NCI-H82 treated with DMSO at 0.1 percent for 48 hours (cell line): ENCODE data around the gene DERA.
"Not testable (repeated sequence)": the region's sequence is repeated elsewhere in the genome, so short reads cannot be mapped to it uniquely, and the experiment has no call there.

ENCODE experiments used
- DNase-seq: peaks from one replicate; lab custom pipeline; 2025; ENCODE audit not compliant: unreplicated experiment; lab: John Stamatoyannopoulos, UW

DERA gene

DNA sequence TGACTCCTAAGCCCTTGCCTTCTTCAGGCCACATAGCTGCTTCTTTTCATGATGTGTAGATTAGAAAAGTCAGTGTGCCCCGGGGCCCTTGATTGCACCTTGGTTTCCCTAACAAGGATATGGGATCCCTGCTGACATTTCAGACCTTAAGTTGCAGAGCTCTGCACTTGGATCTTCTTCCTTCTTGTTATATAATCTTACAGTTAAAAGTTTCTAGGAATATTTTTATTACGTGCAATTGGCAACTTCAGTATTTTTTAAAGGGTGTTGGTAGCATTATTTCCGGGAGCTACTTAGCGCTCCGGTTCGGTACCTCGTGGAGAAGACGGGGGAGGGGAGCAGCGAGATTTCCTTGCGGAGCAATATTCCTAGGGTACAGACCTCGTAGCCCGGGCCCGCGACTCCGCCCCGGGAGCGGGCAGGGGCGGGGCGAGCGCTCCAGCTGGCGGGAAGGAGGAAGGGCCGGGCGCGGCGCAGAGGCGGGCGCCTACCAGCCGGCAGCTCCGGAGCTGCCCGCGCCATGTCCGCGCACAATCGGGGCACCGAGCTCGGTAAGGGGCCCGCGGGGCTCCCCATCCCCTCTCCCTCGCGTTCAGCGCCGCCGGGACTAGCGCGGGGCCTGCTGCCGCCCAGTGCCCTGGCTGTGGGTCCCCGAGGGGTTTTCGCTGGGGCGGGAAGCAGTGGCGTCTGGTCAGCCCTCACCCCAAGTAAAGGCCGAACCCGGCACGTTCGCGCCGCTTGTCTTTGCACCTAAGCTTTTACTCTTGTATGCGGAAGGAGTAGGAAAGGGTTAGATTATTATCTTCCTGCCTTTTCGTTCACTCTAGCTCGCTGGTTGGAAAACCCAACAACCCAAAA, at the start of gene DERA:
DERA (plus strand) TSS at position 469 of the 858 bp plus-strand sequence; CDS start at position 521, 52 bp downstream.
- peak; percentile 85 for DNase-seq

DNA sequence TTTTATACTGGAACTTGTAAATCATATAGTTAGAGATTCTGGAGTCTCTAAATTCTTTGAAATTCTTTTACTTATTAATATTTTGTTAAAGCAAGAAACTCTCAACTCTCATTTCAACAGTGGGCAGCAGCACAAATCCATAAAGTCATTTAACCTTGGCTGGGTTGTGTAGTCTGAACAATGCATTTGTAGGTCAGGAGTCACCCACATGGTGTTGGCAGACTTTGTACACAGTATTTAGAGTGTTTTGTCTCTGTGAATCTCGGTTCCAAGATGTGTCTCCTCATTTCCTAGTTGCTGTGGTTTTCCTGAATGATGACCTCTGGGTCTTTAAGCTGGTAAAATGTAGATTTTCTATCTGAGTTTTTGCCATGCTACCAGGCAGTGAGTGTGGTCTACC, 49.7 kb upstream of the DERA start:
- no peak for DNase-seq

DNA sequence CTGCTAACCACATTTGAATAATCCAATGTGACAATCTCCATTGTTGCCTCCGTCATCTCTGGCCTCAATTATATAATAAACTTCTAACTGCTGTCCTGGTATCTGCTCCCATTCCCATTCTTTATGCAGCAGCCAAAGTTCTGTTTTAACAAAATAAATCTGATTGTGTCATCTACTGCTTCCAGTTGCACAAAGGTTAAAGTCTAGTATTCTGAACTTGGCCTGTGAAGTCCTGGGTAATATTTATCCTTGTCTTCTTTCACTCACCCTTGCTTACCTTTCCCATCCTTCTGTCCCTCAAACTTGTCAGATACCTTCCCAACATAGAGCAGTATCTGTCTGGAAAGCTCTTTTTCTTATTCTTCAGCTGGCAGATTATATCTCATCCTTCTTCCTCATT, 48.3 kb upstream of the DERA start:
- no peak for DNase-seq

DNA sequence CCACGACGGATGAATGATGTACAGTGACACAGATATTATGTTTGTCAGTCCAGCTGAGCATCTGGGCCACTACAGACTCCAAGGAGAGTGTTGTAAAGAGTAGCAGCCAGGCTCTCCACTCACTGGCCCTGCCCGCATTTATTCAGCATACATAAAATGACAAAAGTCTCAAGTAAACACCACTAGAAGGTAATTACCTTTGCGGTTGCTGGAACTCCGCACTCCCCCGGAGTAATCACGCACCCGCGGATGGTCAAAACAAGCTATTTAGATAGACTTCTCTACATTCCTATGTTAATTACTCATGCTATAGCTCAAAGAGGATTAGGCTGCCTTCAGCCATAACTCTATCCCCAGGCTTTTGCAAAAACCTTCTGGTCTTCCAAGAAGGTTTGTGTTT, 47.8 kb upstream of the DERA start:
- no peak for DNase-seq

DNA sequence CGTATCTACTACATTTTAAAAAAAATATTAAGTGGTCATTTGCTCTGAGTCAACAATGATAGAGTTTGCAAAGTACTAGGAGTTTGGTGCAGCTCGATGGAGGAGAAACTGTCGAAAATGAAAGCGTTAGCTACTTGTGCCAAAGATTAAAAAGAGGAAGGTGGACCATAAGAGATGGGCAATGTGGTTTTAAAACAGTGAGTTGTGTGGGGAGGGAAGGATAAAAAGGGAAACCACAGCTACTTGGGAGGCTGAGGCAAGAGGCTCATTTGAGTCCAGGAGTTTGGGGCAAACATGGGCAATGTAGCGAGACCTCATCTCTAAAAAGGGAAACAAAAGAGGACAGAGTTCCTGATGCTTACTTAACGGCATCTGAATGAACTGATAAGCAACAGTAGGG, 47.1 kb upstream of the DERA start:
- DNase-seq, result no peak

DNA sequence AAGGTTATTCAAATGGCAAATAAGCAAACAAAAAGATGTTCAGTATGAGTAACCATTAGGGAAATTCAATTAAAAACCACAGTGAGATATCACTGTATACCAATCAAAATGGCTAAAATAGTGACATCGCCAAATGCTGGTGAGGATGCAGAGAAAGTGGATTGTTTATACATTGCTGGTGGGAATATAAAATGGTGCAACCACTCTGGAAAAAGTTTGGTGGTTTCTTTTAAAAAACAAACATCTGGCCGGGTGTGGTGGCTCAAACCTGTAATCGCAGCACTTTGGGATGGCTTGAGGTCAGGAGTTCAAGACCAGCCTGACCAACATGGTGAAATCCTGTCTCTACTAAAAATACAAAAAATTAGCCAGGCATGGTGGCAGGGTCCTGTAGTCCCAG, 42.9 kb upstream of the DERA start:
- DNase-seq, result no peak

DNA sequence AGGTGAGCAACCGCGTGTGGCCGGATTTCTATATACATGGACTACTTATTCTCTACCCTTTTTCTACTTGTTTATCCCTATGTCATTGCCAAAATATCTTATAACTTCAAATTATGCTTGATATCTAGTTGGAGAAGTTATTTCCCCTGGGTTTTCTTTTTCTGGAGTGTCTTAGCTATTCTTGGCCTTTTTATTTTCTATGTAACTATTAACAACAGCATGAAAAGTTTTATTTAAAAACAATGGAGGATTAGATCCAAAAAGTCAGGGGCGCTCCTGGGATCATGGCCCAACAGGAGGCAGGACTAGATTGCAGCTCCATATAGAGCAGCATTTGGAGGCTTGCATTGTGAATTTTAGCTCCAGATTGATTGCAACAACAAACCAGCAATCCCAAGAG, 37.6 kb upstream of the DERA start:
- no peak for DNase-seq

DNA sequence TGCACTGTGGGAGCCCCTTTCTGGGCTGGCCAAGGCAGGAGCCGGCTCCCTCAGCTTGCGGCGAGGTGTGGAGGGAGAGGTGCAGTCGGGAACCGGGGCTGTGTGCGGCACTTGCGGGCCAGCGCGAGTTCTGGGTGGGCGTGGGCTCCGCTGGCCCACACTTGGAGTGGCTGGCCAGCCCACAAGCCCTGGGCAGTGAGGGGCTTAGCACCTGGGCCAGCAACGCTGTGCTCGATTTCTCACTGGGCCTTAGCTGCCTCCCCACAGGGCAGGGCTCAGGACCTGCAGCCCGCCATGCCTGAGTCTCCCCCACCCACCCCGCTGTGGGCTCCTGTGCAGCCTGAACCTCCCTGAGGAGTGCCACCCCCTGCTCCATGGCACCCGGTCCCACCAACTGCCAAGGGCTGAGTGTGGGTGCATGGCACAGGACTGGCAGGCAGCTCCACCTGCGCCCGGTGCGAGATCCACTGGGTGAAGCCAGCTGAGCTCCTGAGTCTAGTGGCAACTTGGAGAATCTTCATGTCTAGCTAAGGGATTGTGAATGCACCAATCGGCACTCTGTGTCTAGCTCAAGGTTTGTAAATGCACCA, 36.5 kb upstream of the DERA start:
- not testable (repeated sequence) for DNase-seq

DNA sequence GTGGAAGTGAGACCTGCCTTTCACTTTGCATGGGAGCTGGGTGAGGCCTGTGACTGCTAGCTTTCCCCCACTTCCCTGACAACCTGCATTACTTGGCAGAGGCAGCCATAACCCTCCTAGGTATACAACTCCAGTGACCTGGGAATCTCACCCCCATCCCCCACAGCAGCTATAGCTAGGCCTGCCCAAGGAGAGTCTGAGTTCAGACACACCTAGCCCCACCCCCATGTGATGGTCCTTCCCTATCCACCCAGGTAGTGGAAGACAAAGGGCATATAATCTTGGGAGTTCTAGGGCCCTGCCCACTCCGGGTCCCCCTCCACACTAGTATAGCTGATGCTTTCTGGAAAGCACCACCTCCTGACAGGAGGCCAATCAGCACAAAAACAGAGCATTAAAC, 35.3 kb upstream of the DERA start:
- no peak for DNase-seq

DNA sequence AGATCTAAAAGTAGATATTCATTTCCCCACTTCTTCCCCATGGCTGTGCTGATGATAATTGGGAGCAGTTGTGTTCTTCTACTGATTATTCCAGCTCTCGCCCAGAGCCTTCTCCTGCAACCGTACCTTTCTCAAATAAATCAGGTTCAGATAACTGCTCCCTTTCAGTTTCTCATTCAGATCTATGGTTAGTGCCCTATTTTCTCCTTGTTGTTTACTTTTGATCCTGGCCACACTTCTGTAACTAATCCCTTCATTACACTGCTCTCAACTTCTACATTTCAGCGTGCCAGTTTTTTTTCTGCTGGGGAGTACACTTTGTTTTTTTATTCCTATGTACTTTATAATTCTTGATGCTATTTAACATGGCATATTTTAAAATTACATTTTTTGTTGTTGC, 31.7 kb upstream of the DERA start:
- DNase-seq, result no peak

DNA sequence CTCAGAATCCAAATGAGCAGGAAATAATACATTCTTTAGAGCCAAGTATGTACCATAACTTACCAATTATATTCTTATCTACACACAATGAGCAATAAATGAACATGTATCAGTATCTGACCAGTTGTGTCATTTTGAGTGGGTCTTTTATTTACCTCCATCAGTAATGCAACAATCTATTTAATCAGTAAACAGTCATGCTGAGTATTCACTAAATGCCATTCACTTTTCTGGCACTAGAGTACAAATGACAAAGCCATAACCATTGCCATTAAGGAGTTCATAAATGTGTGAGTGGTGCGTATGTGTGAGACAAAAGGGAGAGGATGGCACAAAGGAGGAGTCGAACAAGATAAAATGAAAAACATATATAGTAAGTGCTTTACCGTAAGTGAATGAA, 30.4 kb upstream of the DERA start:
- no peak for DNase-seq

DNA sequence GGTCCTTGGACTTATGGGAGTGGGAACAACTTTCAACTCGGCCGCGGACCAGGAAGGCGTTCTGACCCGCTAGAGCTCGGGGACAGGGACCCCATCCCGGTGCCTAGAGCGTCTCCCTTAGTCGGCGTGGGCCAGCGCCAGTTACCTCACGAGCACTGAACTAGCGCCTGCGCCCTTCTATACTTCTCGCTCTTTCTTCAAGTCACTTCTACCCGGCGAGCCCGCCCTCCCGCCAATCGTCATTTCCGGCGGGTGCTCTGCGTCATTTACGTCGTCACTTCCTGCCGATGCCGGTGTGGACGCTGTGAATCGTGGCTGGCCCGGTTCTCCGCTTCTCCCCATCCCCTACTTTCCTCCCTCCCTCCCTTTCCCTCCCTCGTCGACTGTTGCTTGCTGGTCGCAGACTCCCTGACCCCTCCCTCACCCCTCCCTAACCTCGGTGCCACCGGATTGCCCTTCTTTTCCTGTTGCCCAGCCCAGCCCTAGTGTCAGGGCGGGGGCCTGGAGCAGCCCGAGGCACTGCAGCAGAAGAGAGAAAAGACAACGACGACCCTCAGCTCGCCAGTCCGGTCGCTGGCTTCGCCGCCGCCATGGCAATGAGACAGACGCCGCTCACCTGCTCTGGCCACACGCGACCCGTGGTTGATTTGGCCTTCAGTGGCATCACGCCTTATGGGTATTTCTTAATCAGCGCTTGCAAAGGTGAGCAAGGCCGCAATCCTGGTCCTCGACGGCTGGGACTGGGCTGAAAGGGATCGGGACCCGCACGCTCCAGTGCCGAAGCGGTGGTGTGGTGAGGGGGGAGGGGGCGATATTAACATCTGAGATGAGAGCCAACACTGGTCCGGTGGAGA, 28.8 kb upstream of the DERA start, which contains the start of gene STRAP:
STRAP (plus strand) TSS at position 270 of the 854 bp plus-strand sequence; CDS start at position 591, 321 bp downstream.
- DNase-seq, result peak; percentile 96

DNA sequence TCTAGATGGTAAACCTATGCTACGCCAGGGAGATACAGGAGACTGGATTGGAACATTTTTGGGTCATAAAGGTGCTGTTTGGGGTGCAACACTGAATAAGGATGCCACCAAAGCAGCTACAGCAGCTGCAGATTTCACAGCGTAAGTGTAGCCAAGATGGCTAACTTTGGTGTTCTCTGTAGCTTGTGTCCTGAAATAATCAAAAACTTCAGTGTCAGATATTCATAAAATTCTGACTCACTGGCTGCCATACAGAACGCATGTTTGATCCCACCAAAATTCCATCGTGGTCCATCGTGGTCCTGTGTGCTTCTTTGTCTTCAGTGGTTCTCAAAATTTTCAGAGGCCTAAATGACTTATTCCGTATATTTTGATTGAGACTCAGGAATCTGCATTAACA, 27.6 kb upstream of the DERA start:
- no peak for DNase-seq

DNA sequence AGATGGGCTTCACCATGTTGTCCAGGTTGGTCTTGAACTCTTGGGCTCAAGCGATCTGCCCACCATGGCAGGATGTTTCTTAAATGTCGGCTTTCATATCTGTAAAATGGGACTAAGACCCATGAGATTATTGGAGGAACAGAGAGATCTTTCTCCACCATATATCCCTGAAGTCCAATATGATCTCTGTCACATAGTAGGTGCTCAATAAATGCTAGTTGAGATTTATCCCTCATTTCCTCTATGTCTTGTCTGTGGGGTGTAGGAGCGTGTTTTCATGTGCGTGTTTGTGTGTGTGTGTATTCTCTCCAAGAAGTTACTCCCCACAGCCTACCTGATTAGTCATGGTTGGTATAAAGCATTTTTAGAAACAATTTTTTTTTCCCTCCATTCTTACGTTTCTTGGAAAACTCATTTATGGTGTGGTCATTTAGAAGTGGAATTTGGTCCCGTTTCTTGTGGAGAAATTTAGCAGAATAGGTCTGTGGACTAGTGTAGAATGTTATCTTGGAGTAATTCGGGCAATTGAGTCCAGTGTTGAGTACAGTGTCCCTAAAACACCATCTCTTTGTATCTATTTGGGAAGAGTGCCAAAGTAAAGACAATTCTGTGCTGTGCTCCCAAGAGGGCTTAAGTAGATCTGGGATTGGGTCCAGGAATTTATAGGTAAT, 24.6 kb upstream of the DERA start:
- no peak for DNase-seq

DNA sequence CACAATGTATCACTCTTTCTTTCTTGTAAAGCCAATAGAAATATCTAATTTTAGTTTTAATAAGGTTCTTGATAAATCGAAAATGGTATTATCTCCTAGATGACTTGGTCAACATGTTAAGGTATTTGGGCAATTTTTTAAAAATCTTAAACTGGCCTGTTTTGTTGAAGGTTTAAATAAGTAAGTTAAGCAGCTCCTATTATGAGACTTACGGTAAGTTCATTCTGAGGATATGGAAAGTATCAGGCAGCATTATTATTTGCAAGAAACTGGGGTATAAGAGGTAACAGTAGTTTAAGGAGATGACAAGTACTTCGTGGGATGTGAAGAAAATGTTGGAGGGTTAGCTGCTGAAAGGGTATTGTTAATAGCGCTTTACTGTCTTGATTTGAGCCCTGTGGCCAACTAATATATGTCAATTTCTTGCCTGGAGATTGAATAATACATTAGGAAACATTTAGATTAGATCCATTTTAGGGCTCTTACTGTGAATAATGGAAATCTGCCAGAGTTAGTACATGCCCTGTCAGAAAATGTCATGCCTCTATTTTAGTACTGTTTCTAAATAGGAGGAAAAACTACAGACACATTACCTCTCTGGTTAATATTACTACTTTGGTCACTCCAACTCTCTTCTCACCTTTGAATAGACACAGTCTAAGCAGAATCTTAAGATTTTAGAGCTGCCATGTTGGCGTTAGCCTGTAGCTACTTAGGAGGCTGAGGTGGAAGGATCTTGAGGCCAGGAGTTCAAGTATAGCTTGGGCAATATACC, 23.9 kb upstream of the DERA start:
- DNase-seq, result no peak

DNA sequence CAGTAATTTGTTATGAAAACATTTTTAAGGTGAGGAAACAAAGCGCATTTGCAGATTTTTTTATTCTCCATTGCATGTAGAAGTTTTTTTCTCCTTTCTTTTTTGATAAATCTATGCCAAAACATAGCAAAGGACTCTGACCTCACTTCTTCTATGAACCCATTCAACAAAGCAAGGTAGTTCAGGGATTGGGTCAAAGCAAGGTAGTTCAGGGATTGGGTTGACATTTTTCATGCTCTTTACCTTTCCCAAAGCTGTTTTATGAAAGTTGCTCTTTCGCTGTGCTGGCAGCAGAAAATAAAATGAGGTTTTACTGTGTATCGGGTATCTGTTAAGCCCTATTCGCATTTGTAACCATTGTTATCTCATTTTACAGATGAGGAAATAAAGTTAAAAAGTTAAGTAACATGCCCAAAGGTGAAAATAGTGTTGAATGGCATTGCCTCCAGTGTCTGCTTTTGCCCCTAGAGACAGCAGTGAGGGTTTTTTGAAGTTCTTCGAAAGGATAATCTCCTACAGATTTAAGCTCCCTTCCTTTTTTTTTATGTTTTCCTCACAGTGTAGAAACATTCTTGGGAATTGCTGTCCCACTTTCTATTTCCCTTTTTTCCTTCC, 18.4 kb upstream of the DERA start:
- no peak for DNase-seq

DNA sequence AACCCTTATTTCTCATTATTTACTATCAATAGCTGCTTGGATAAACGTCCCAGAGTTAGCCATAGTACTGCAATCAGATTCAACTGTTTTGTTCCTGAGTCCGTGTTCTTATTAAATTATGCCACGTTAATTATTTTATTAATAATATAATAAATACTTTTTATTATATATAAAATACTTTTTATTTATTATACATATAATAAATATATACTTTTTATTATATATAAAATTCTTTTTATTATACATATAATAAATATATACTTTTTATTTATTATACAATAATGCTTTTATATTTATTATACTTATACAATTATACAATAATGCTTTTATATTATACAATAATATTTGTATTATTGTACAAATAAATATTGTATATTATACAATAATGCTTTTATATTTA, 17.9 kb upstream of the DERA start:
- DNase-seq, result no peak

DNA sequence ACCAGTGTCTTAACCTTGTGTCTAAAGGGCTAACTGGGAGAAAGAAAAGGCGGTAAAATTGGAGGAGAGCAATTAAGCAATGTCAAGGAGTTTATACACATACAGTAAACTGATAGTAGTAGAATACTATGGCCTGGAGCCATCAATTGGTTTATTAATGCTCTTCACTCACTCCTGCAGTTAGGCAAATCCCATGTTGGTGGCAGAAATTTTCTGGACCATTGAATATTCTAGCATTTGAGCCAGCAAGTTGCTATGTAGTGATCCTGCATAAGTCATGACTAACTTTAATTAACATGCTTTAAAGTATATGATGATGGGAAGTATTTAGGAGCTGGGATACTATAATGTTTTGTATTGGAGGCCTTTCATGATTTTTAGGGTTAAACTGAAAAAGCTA, 14.3 kb upstream of the DERA start:
- no peak for DNase-seq

DNA sequence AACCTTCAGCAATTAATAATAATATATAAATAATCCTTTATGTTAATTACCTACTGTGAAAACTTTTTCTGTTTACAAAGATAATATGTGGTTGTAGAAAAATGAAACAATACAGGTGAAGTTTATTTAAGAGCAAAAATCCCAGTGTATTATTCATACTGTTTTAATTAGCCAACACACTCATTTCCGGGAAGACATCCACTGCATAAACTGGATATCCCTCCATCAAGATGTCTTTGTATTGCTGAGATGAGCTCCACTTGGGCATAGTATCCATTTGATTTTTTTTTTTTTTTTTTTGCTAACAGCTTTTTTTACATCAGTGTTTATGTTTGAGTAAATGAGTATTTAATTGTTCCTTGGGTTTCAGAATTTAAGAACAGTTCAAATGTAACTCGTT, 13.7 kb upstream of the DERA start:
- no peak for DNase-seq

DNA sequence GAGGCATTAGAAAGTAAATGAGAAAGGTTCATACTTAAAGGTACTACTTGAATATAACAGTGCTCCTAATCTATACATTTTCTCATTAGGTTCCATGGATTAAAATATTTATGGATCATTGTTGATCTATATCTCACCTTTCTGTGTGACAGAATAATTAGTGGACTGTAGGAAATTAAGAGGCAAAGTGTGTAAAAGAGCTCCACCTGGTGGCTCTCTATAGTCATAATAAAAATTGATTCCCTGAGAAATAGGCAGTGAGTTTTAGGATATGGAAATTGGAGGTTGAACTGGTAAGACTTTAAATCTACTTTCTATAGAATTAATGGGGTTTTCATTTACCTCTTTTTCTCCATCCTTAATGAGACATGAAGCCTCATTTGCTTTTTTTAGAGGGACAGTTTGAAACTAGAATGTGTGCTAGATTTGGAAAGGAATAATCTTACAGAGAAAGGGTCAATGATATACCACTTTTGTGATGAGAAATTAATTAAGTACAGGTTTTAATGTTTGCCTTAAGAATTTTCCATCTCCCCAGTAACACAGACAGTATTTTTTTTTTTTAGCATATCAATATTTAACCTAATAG, 11.8 kb upstream of the DERA start:
- peak; percentile 29 for DNase-seq
